GM19467 (cell line): ENCODE data around the gene TLCD3A.
"Not testable (repeated sequence)": the region's sequence is repeated elsewhere in the genome, so short reads cannot be mapped to it uniquely, and the experiment has no call there.

ENCODE experiments used
- ATAC-seq: cut with Tn5 transposase; IDR thresholded peaks from one replicate; pipeline ENCODE4 v1.9.1; 2021; ENCODE audit warnings: mild to moderate bottlenecking, moderate library complexity; ENCODE audit not compliant: unreplicated experiment

Gene TLCD3A

GRCh38 chr17:784143-784542, 51.7 kb downstream of the TLCD3A start:
- no peak for ATAC-seq

- ATAC-seq: not testable (repeated sequence)
Observed at GRCh38 chr17:785901-786300, 53.5 kb downstream of the TLCD3A start.

GRCh38 chr17:787641-788221, 55.3 kb downstream of the TLCD3A start:
- ATAC-seq: no peak

GRCh38 chr17:788551-788950, 56.2 kb downstream of the TLCD3A start:
- no peak for ATAC-seq

- ATAC-seq: no peak
Observed at GRCh38 chr17:789160-789840, 56.9 kb downstream of the TLCD3A start.

GRCh38 chr17:789931-790873, 57.8 kb downstream of the TLCD3A start:
- not testable (repeated sequence) for ATAC-seq

GRCh38 chr17:790874-791247, 58.5 kb downstream of the TLCD3A start:
- ATAC-seq: not testable (repeated sequence)

- no peak for ATAC-seq
Observed at GRCh38 chr17:791829-792228, 59.4 kb downstream of the TLCD3A start.

GRCh38 chr17:792277-792676, 59.9 kb downstream of the TLCD3A start:
- no peak for ATAC-seq
